Panc1 (cell line): ENCODE results near the gene RFX7. TPM values are rescaled to one million over a fixed set of nuclear protein-coding genes. Genes with fewer than 3 reads are reported as not detected.

Experiments
- ATAC-seq: fragments of 200-7000 bp; cut with Tn5 transposase; 2 replicates; pipeline ENCODE4 v1.9.1; 2020; ENCODE audit warnings: mild to moderate bottlenecking, moderate library complexity
- BruUV-seq: library from RNA; stranded (reverse); fragments of 400-500 nt; replicated peaks from 2 replicates; lab custom pipeline; 2021; lab: Mats Ljungman, UMichigan
- CTCF ChIA-PET: fragments of 300-600 bp; sonication (Branson Sonifier 250); formaldehyde crosslinking; loops from one replicate; lab custom pipeline; 2022; ENCODE audit warnings: antibody characterized with exemption; lab: Charles Lee
- POLR2A ChIA-PET: fragments of 300-600 bp; sonication (Branson Sonifier 250); formaldehyde crosslinking; loops from one replicate; lab custom pipeline; 2022; ENCODE audit warnings: antibody characterized with exemption; lab: Charles Lee
- DNase-seq: peaks from one replicate; pipeline ENCODE4 v3.0.0-alpha.2; 2010; ENCODE audit warnings: low read depth, low spot score
- H3K27ac ChIP-seq: 2 replicates; pipeline ENCODE4 v1.5.1; 2011; ENCODE audit warnings: mild to moderate bottlenecking, low read length, inconsistent platforms
- H3K27me3 ChIP-seq: fragments of 200-500 bp; sonication (Bioruptor generic); 2 replicates; pipeline ENCODE4 v1.6.0; 2014; ENCODE audit warnings: low read length, inconsistent platforms; ENCODE audit not compliant: control insufficient read depth, insufficient read depth
- H3K36me3 ChIP-seq: fragments of 200-500 bp; sonication (Bioruptor generic); 2 replicates; pipeline ENCODE4 v1.5.1; 2014; ENCODE audit warnings: inconsistent platforms, mild to moderate bottlenecking, low read length, moderate library complexity; ENCODE audit not compliant: control insufficient read depth, insufficient read depth
- H3K4me1 ChIP-seq: 2 replicates; pipeline ENCODE4 v1.5.1; 2011; ENCODE audit warnings: inconsistent platforms, mild to moderate bottlenecking, low read length, moderate library complexity; ENCODE audit not compliant: control insufficient read depth, insufficient read depth
- H3K4me3 ChIP-seq, 2 experiments: 2 replicates each; pipeline ENCODE4 v1.5.1; 2011 to 2012; ENCODE audit warnings: low read depth in 2 of 2, low read length in 2 of 2, mild to moderate bottlenecking in 2 of 2, inconsistent platforms in 1 of 2, moderate library complexity in 1 of 2
- H3K9me3 ChIP-seq: fragments of 200-500 bp; sonication (Bioruptor generic); 2 replicates; pipeline ENCODE4 v1.5.1; 2014; ENCODE audit warnings: low read depth, mild to moderate bottlenecking, inconsistent platforms, low read length, moderate library complexity; ENCODE audit not compliant: control insufficient read depth, insufficient read depth
- CTCF ChIP-seq: fragments of 450-650 bp; IDR thresholded peaks from 2 replicates; pipeline ENCODE4 v1.5.1; 2017; ENCODE audit warnings: mild to moderate bottlenecking
- POLR2AphosphoS5 ChIP-seq: IDR thresholded peaks from 2 replicates; pipeline ENCODE4 v1.6.1; 2012; ENCODE audit warnings: mild to moderate bottlenecking, low read depth, low read length, moderate library complexity
- SIN3A ChIP-seq: IDR thresholded peaks from 2 replicates; pipeline ENCODE4 v1.6.1; 2012; ENCODE audit warnings: low read depth, mild to moderate bottlenecking, low read length, moderate library complexity, borderline replicate concordance; ENCODE audit not compliant: insufficient read depth
- TCF7L2 ChIP-seq: IDR thresholded peaks from 2 replicates; pipeline ENCODE4 v1.6.1; 2011; ENCODE audit warnings: mild to moderate bottlenecking, low read depth, low read length, inconsistent platforms
- in situ Hi-C: cut with HindIII; loops from 2 replicates; pipeline ENCODE4 v1.10.0; 2016; ENCODE audit warnings: low sequenced_read_pairs, low pct_unique_long_range_greater_than_20kb
- intact Hi-C: fragments of 100-400 bp; cut with micrococcal nuclease; formaldehyde crosslinking; loops from one replicate; pipeline ENCODE4 v1.10.0; 2022; ENCODE audit not compliant: unreplicated experiment
- total RNA-seq: library from RNA; stranded (reverse); gene quantifications from one replicate; pipeline ENCODE4 v1.2.1, GENCODE V29; 2021; ENCODE audit not compliant: unreplicated experiment
- TF ChIP-seq, protein P1 (sequence below), 2 experiments: IDR thresholded peaks; 2 replicates each; pipeline ENCODE4 v1.6.1; 2011 to 2012; ENCODE audit warnings: low read depth in 2 of 2, control low read depth in 1 of 2, low read length in 1 of 2, mild to moderate bottlenecking in 1 of 2, moderate library complexity in 1 of 2; ENCODE audit not compliant: insufficient read depth in 1 of 2

Gene RFX7
- total RNA-seq, 1 experiment from 2014 or later, result 24.2 TPM

- Histone ChIP-seq H3K27me3 (no peaks in the 10 kb centered on the region), H3K4me3 (no peak overlapping the region), H3K4me1 (no peaks in the 10 kb centered on the region), H3K36me3 (no peaks in the 10 kb centered on the region), H3K9me3 (peaks cover 12% of the 10 kb centered on the region; the same call in 1 of the 2 replicates), H3K27ac (no peak overlapping the region)
- intact Hi-C loops, result no loop called here
- BruUV-seq, result no TSS peak
- ChIA-PET CTCF (no interaction called here), POLR2A (no interaction called here)
- no peak for TF ChIP-seq CTCF
- TF ChIP-seq, protein P1, sequence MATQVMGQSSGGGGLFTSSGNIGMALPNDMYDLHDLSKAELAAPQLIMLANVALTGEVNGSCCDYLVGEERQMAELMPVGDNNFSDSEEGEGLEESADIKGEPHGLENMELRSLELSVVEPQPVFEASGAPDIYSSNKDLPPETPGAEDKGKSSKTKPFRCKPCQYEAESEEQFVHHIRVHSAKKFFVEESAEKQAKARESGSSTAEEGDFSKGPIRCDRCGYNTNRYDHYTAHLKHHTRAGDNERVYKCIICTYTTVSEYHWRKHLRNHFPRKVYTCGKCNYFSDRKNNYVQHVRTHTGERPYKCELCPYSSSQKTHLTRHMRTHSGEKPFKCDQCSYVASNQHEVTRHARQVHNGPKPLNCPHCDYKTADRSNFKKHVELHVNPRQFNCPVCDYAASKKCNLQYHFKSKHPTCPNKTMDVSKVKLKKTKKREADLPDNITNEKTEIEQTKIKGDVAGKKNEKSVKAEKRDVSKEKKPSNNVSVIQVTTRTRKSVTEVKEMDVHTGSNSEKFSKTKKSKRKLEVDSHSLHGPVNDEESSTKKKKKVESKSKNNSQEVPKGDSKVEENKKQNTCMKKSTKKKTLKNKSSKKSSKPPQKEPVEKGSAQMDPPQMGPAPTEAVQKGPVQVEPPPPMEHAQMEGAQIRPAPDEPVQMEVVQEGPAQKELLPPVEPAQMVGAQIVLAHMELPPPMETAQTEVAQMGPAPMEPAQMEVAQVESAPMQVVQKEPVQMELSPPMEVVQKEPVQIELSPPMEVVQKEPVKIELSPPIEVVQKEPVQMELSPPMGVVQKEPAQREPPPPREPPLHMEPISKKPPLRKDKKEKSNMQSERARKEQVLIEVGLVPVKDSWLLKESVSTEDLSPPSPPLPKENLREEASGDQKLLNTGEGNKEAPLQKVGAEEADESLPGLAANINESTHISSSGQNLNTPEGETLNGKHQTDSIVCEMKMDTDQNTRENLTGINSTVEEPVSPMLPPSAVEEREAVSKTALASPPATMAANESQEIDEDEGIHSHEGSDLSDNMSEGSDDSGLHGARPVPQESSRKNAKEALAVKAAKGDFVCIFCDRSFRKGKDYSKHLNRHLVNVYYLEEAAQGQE (IDR thresholded peaks at IDR 0.05; ENCODE audit: insufficient read depth in 1 of 2, low read depth in 2 of 2, low read length in 1 of 2), result no peak
- no peak for TF ChIP-seq SIN3A
- TF ChIP-seq TCF7L2, result no peak
- no peak for TF ChIP-seq POLR2AphosphoS5
- DNase-seq, result no peak
- ATAC-seq, result no peak
- in situ Hi-C loops, result no loop called here
These were observed 117.3 kb downstream of the RFX7 start for GRCh38 chr15:56126409-56126808.

DNA sequence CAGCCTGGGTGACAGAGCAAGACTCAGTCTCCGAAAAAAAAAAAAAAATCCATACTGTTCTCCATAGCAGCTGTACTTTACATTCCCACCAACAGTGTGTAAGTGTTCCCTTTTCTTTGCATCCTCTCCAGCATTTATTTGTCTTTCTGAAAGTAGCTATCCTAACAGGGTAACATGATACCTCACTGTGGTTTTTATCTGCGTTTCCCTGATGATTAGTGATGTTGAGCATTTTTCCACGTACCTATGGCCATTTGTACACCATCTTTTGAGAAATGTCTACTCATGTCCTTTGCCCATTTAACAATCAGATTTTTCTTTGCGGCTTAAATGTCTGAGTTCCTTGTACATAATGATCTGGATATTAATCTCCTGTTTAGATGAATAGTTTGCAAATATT lies 119.3 kb downstream of the RFX7 start:
- in situ Hi-C loops (no loop called here), intact Hi-C loops (no loop called here)
- Histone ChIP-seq H3K27me3 (no peaks in the 10 kb centered on the region), H3K9me3 (peaks cover 12% of the 10 kb centered on the region; the same call in 1 of the 2 replicates), H3K27ac (no peak overlapping the region), H3K36me3 (no peaks in the 10 kb centered on the region), H3K4me3 (no peak overlapping the region), H3K4me1 (no peaks in the 10 kb centered on the region)
- ChIA-PET CTCF (no interaction called here), POLR2A (no interaction called here)
- no peak for TF ChIP-seq CTCF
- TF ChIP-seq SIN3A, result no peak
- TF ChIP-seq POLR2AphosphoS5, result no peak
- TF ChIP-seq, protein P1 (IDR thresholded peaks at IDR 0.05; ENCODE audit: insufficient read depth in 1 of 2, low read depth in 2 of 2, low read length in 1 of 2), result no peak
- TF ChIP-seq TCF7L2, result no peak
- DNase-seq (no peak), ATAC-seq (no peak)
- no TSS peak for BruUV-seq
